ENCODE measurements around the gene ZNF430. TPM values are rescaled to one million over a fixed set of nuclear protein-coding genes. Genes with fewer than 3 reads are reported as not detected.
"Not testable (repeated sequence)": the region's sequence is repeated elsewhere in the genome, so short reads cannot be mapped to it uniquely, and the experiment has no call there.

Gene ZNF430
- total RNA-seq: 10 to 100 TPM in 2 of 4 donors, 1 to 10 TPM in 2; 5.8 to 12.7 (median 10.4) TPM

GRCh38 chr19:21020298-21021227, at the start of gene ZNF430:
TSS of gene ZNF430 (plus strand) at chr19:21020657. CDS start at chr19:21020801, 144 bp downstream.
- Histone ChIP-seq H3K36me3 (peaks cover 0 to 30% of the 10 kb centered on the region in 2 donors), H3K9me3 (no peaks in the 10 kb centered on the region), H3K4me1 (peaks cover 0 to 26% (median 0%) of the 10 kb centered on the region in 3 donors), H3K27ac (peak within 1 kb of the TSS; percentile 32 to 89 (median 88)), H3K4me3 (peak within 1 kb of the TSS; percentile 60 to 80), H3K27me3 (no peaks in the 10 kb centered on the region)
- ATAC-seq: peak; percentile 99
- 0 to 8% methylated on average over 6 to 7 of the region's 44 CpGs for WGBS, 2 donors (ENCODE audit: low coverage in 1 of 2)
- no peak for TF ChIP-seq EP300 (IDR thresholded peaks at IDR 0.05)
- TF ChIP-seq POLR2A (IDR thresholded peaks at IDR 0.05): peak in 1 of 2 donors; percentile 45
- peak; percentile 56 for TF ChIP-seq POLR2AphosphoS5 (IDR thresholded peaks at IDR 0.05)

- not testable (repeated sequence) for H3K4me3 ChIP-seq, H3K36me3 ChIP-seq, H3K27ac ChIP-seq, H3K27me3 ChIP-seq, H3K4me1 ChIP-seq, ATAC-seq
- H3K9me3 ChIP-seq: peaks cover 0 to 11% (median 0%) of the 10 kb centered on the region in 3 donors
- WGBS, 2 donors (ENCODE audit: low coverage in 1 of 2): 90% methylated on average over 2 of the region's 2 CpGs; no CpG with 5 or more reads in 1 of the 2 donors
These were observed 27.7 kb upstream of the ZNF430 start for GRCh38 chr19:20992788-20993187.

GRCh38 chr19:20999731-21000352, 20.6 kb upstream of the ZNF430 start:
- 0% methylated on average over 2 of the region's 29 CpGs; no CpG with 5 or more reads in 1 of the 2 donors for WGBS, 2 donors (ENCODE audit: low coverage in 1 of 2)
- peak overlapping the region; percentile 34 to 48 for H3K4me3 ChIP-seq
- no peaks in the 10 kb centered on the region for H3K9me3 ChIP-seq
- H3K36me3 ChIP-seq: no peaks in the 10 kb centered on the region
- no peaks in the 10 kb centered on the region for H3K27me3 ChIP-seq
- no peak overlapping the region for H3K27ac ChIP-seq
- TF ChIP-seq POLR2A (IDR thresholded peaks at IDR 0.05) (no peak), CTCF (IDR thresholded peaks at IDR 0.05) (no peak), POLR2AphosphoS5 (IDR thresholded peaks at IDR 0.05) (no peak), EP300 (IDR thresholded peaks at IDR 0.05) (no peak)
- peaks cover 0 to 12% (median 6%) of the 10 kb centered on the region in 3 donors for H3K4me1 ChIP-seq
- ATAC-seq: peak; percentile 98

GRCh38 chr19:21021238-21021637, 781 bp downstream of the ZNF430 start:
- peak overlapping the region in 3 of 4 donors; percentile 88 to 89 (median 89) for H3K27ac ChIP-seq
- 11 to 12% methylated on average over 5 to 9 of the region's 11 CpGs for WGBS, 2 donors (ENCODE audit: low coverage in 1 of 2)
- H3K9me3 ChIP-seq, H3K27me3 ChIP-seq, ATAC-seq: not testable (repeated sequence)
- H3K36me3 ChIP-seq: peaks cover 0 to 36% of the 10 kb centered on the region in 2 donors
- peaks cover 0 to 26% (median 0%) of the 10 kb centered on the region in 3 donors for H3K4me1 ChIP-seq
- H3K4me3 ChIP-seq: peak overlapping the region; percentile 60 to 80

- ATAC-seq: no peak
- 71 to 88% methylated on average over 1 to 2 of the region's 2 CpGs for WGBS, 2 donors (ENCODE audit: low coverage in 1 of 2)
- no peak for TF ChIP-seq POLR2A (IDR thresholded peaks at IDR 0.05)
- Histone ChIP-seq H3K4me3 (no peak overlapping the region), H3K9me3 (no peaks in the 10 kb centered on the region), H3K27ac (no peak overlapping the region), H3K36me3 (peaks cover 0 to 43% of the 10 kb centered on the region in 2 donors), H3K27me3 (no peaks in the 10 kb centered on the region), H3K4me1 (peaks cover 0 to 30% (median 0%) of the 10 kb centered on the region in 3 donors)
These were observed 2.5 kb downstream of the ZNF430 start for GRCh38 chr19:21022996-21023395.

- Histone ChIP-seq H3K27ac (no peak overlapping the region), H3K4me3 (no peak overlapping the region), H3K27me3 (no peaks in the 10 kb centered on the region), H3K36me3 (peaks cover 0 to 43% of the 10 kb centered on the region in 2 donors), H3K9me3 (no peaks in the 10 kb centered on the region), H3K4me1 (peaks cover 0 to 35% (median 0%) of the 10 kb centered on the region in 3 donors)
- no peak for TF ChIP-seq EP300 (IDR thresholded peaks at IDR 0.05)
- no peak for TF ChIP-seq CTCF (IDR thresholded peaks at IDR 0.05)
- no peak for TF ChIP-seq POLR2A (IDR thresholded peaks at IDR 0.05)
- no peak for TF ChIP-seq POLR2AphosphoS5 (IDR thresholded peaks at IDR 0.05)
- ATAC-seq: no peak
These were observed 3.4 kb downstream of the ZNF430 start for GRCh38 chr19:21023901-21024300.

Measured in gastroesophageal sphincter (tissue), 4 donors.